HEK293 (cell line): ENCODE data around the gene ADRM1.

Experiments
- CTCF ChIA-PET: fragments of 350-600 bp; formaldehyde crosslinking; extraction: SDS; loops from one replicate; lab custom pipeline; 2021; ENCODE audit warnings: antibody characterized with exemption; lab: Yijun Ruan, JAX
- POLR2A ChIA-PET: fragments of 300-600 bp; formaldehyde crosslinking; extraction: SDS; loops from one replicate; lab custom pipeline; 2020; ENCODE audit warnings: antibody characterized with exemption, inconsistent platforms; lab: Yijun Ruan, JAX
- H3K27ac ChIP-seq: fragments of 200-500 bp; sonication (Bioruptor generic); 2 replicates; pipeline ENCODE4 v1.5.1; 2014; ENCODE audit warnings: low read depth, low read length, control low read depth, inconsistent platforms; ENCODE audit errors: extremely low read depth
- H3K36me3 ChIP-seq, 2 experiments: fragments of 200-500 bp in 1 of 2; sonication (Bioruptor generic) in 1 of 2; 1 replicate in 1 of 2; 2 replicates in 1 of 2; pipeline ENCODE4 v1.5.1; 2014 to 2017; ENCODE audit warnings: inconsistent platforms in 2 of 2, low read length in 2 of 2; ENCODE audit not compliant: control insufficient read depth in 2 of 2, insufficient read depth in 1 of 2
- H3K4me1 ChIP-seq: fragments of 200-500 bp; sonication (Bioruptor generic); 2 replicates; pipeline ENCODE4 v1.5.1; 2014; ENCODE audit warnings: mild to moderate bottlenecking, low read length, inconsistent platforms; ENCODE audit not compliant: control insufficient read depth, insufficient read depth
- H3K4me3 ChIP-seq: 2 replicates; pipeline ENCODE4 v1.5.1; 2011; ENCODE audit warnings: low read depth, mild to moderate bottlenecking, control low read depth, low read length, moderate library complexity
- H3K9me3 ChIP-seq: fragments of 200-500 bp; sonication (Bioruptor generic); 2 replicates; pipeline ENCODE4 v1.5.1; 2014; ENCODE audit warnings: low read depth, low read length, inconsistent platforms; ENCODE audit not compliant: control insufficient read depth, insufficient read depth
- ELK4 ChIP-seq: IDR thresholded peaks from 2 replicates; pipeline ENCODE4 v1.6.1; 2011; ENCODE audit warnings: mild to moderate bottlenecking, low read depth, low read length, borderline replicate concordance
- FEZF1 ChIP-seq: fragments of 450-650 bp; formaldehyde crosslinking; IDR thresholded peaks from 2 replicates; pipeline ENCODE4 v1.5.1; 2016; ENCODE audit warnings: missing biosample characterization, missing genetic modification characterization
- HIC1 ChIP-seq: fragments of 450-650 bp; formaldehyde crosslinking; IDR thresholded peaks from 2 replicates; pipeline ENCODE4 v1.5.1; 2016; ENCODE audit warnings: missing biosample characterization, missing genetic modification characterization
- KLF1 ChIP-seq: fragments of 450-650 bp; formaldehyde crosslinking; IDR thresholded peaks from 2 replicates; pipeline ENCODE4 v1.5.1; 2016; ENCODE audit warnings: missing biosample characterization, missing genetic modification characterization
- KLF8 ChIP-seq: fragments of 450-650 bp; formaldehyde crosslinking; IDR thresholded peaks from 2 replicates; pipeline ENCODE4 v1.5.1; 2016; ENCODE audit warnings: missing biosample characterization, missing genetic modification characterization
- RBAK ChIP-seq: fragments of 450-650 bp; formaldehyde crosslinking; IDR thresholded peaks from 2 replicates; pipeline ENCODE4 v1.5.1; 2016; ENCODE audit warnings: missing biosample characterization, missing genetic modification characterization
- SCRT2 ChIP-seq: fragments of 450-650 bp; formaldehyde crosslinking; IDR thresholded peaks from 2 replicates; pipeline ENCODE4 v1.5.1; 2016; ENCODE audit warnings: missing biosample characterization, missing genetic modification characterization
- ZBTB10 ChIP-seq: fragments of 450-650 bp; formaldehyde crosslinking; IDR thresholded peaks from 2 replicates; pipeline ENCODE4 v1.5.1; 2016; ENCODE audit warnings: missing biosample characterization, missing genetic modification characterization
- ZNF248 ChIP-seq: fragments of 450-650 bp; formaldehyde crosslinking; IDR thresholded peaks from 2 replicates; pipeline ENCODE4 v1.5.1; 2017; ENCODE audit warnings: missing biosample characterization, missing genetic modification characterization
- ZNF362 ChIP-seq: fragments of 450-650 bp; formaldehyde crosslinking; IDR thresholded peaks from 2 replicates; pipeline ENCODE4 v1.5.1; 2016; ENCODE audit warnings: missing biosample characterization, missing genetic modification characterization
- ZNF398 ChIP-seq: fragments of 450-650 bp; formaldehyde crosslinking; IDR thresholded peaks from 2 replicates; pipeline ENCODE4 v1.5.1; 2017; ENCODE audit warnings: missing biosample characterization, missing genetic modification characterization
- ZNF521 ChIP-seq: fragments of 450-650 bp; formaldehyde crosslinking; IDR thresholded peaks from 2 replicates; pipeline ENCODE4 v1.5.1; 2017; ENCODE audit warnings: missing biosample characterization, mild to moderate bottlenecking, missing genetic modification characterization
- ZNF580 ChIP-seq: fragments of 450-650 bp; formaldehyde crosslinking; IDR thresholded peaks from 2 replicates; pipeline ENCODE4 v1.5.1; 2016; ENCODE audit warnings: missing biosample characterization, missing genetic modification characterization
- ZSCAN16 ChIP-seq: fragments of 450-650 bp; formaldehyde crosslinking; IDR thresholded peaks from 2 replicates; pipeline ENCODE4 v1.5.1; 2016; ENCODE audit warnings: missing biosample characterization, missing genetic modification characterization

The ADRM1 gene

GRCh38 chr20:62321521-62321948, 18.7 kb downstream of the ADRM1 start (continued):
- TF ChIP-seq ZNF362 (tag by site-specific recombination): no peak
- no peak for TF ChIP-seq FEZF1 (tag by site-specific recombination)
- TF ChIP-seq KLF8 (tag by site-specific recombination): peak; percentile 65
- 0 out of 2 replicates have a peak, but pooled peaks have one; percentile 55 for TF ChIP-seq KLF1

- Histone ChIP-seq H3K4me3 (no peak overlapping the region), H3K27ac (no peak overlapping the region), H3K4me1 (no peaks in the 10 kb centered on the region), H3K36me3 (peaks cover 0 to 70% of the 10 kb centered on the region in 2 experiments; a peak in 2 of 3 replicates), H3K9me3 (no peaks in the 10 kb centered on the region)
- ChIA-PET CTCF (no interaction called here), POLR2A (no interaction called here)
- no peak for TF ChIP-seq ZNF248 (tag by site-specific recombination)
- no peak for TF ChIP-seq HIC1 (tag by site-specific recombination)
- TF ChIP-seq RBAK (tag by site-specific recombination): no peak
- 0 out of 2 replicates have a peak, but pooled peaks have one; percentile 1 for TF ChIP-seq KLF8 (tag by site-specific recombination)
- TF ChIP-seq ELK4: no peak
- TF ChIP-seq ZSCAN16 (tag by site-specific recombination): no peak
- peak; percentile 46; the same call in 1 of the 2 replicates for TF ChIP-seq SCRT2 (tag by site-specific recombination)
- TF ChIP-seq ZNF398 (tag by site-specific recombination): no peak
- no peak for TF ChIP-seq ZNF580
- 0 out of 2 replicates have a peak, but pooled peaks have one; percentile 33 for TF ChIP-seq ZBTB10 (tag by site-specific recombination)
- no peak for TF ChIP-seq ZNF521 (tag by site-specific recombination)
These were observed 19.2 kb downstream of the ADRM1 start for GRCh38 chr20:62321975-62322374.
